Parathyroid adenoma (tissue), 2 donors: Measurements from ENCODE around the gene HRH3.

Experiments
- H2AFZ ChIP-seq: fragments of 300-600 bp; sonication (generic); one replicate; pipeline ENCODE4 v1.7.0; 2017; ENCODE audit warnings: antibody characterized with exemption, mild to moderate bottlenecking
- H3K27ac ChIP-seq: fragments of 300-600 bp; sonication (generic); one replicate; pipeline ENCODE4 v1.7.0; 2017
- H3K27me3 ChIP-seq: fragments of 300-600 bp; sonication (generic); one replicate; pipeline ENCODE4 v1.7.0; 2017; ENCODE audit warnings: low read length; ENCODE audit not compliant: control insufficient read depth, insufficient read depth
- H3K36me3 ChIP-seq: fragments of 300-600 bp; sonication (generic); one replicate; pipeline ENCODE4 v1.7.0; 2017; ENCODE audit warnings: low read length; ENCODE audit not compliant: control insufficient read depth, insufficient read depth
- H3K4me1 ChIP-seq: fragments of 300-600 bp; sonication (generic); one replicate; pipeline ENCODE4 v1.7.0; 2017; ENCODE audit warnings: control low read depth
- H3K4me2 ChIP-seq: fragments of 300-600 bp; sonication (generic); one replicate; pipeline ENCODE4 v1.7.0; 2017; ENCODE audit warnings: low read length
- H3K4me3 ChIP-seq: fragments of 300-600 bp; sonication (generic); one replicate; pipeline ENCODE4 v1.7.0; 2017; ENCODE audit warnings: low read depth, low read length
- H3K79me2 ChIP-seq: fragments of 300-600 bp; sonication (generic); one replicate; pipeline ENCODE4 v1.7.0; 2017; ENCODE audit warnings: control low read depth
- H3K9ac ChIP-seq: fragments of 300-600 bp; sonication (generic); one replicate; pipeline ENCODE4 v1.7.0; 2017; ENCODE audit warnings: mild to moderate bottlenecking
- H3K9me3 ChIP-seq: fragments of 300-600 bp; sonication (generic); one replicate; pipeline ENCODE4 v1.7.0; 2017; ENCODE audit warnings: low read length; ENCODE audit not compliant: control insufficient read depth
- TF ChIP-seq, protein P1 (sequence below): fragments of 300-600 bp; sonication (generic); IDR thresholded peaks from one replicate; pipeline ENCODE4 v1.7.0; 2017; ENCODE audit warnings: antibody characterized with exemption, mild to moderate bottlenecking
- donor health status: primary hyperparathyroidism.

The HRH3 gene

DNA sequence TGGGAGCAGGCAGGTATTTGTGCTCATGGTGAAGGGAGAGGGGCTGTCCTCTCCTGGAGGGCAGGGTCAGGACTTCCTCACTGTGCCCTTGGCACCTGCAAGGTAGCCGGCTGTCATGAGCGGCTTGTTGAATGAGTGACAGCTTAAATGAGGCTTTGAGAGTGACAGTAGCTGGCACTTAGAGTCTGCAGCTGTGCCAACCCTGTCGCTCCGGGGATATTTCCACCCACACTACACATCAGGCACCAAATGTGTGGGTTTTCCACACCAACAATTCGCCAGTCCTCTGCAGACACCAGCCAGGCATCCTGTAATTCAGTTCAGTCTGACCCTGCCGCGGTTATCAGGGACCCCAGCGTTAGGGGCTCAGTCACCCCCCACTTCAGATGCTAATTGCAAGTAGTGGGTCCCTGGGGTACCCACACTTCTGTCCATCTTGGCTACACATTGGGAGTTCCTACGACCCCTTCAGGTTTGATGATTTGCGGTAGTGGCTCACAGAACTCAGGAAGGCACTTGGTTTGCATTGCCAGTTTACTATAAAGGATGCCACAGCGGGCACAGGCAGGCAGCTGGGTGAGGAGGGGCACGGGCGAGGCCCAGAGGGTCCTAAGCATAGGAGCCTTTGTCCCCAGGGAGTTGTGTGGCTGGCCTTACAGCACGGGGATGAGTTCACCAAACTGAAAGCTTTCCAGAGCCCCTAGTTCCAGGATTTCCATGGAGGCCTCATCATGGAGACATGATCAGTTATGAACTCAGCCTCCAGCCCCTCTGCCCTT, 28.1 kb downstream of the HRH3 start:
- Histone ChIP-seq H3K9ac (no peak overlapping the region), H3K4me2 (no peak overlapping the region), H3K79me2 (peaks cover 24% of the 10 kb centered on the region), H3K36me3 (no peaks in the 10 kb centered on the region), H3K27ac (no peak overlapping the region), H3K27me3 (no peaks in the 10 kb centered on the region), H3K4me3 (no peak overlapping the region), H3K9me3 (no peaks in the 10 kb centered on the region), H3K4me1 (no peaks in the 10 kb centered on the region), H2AFZ (no peak overlapping the region)
- TF ChIP-seq, protein P1, sequence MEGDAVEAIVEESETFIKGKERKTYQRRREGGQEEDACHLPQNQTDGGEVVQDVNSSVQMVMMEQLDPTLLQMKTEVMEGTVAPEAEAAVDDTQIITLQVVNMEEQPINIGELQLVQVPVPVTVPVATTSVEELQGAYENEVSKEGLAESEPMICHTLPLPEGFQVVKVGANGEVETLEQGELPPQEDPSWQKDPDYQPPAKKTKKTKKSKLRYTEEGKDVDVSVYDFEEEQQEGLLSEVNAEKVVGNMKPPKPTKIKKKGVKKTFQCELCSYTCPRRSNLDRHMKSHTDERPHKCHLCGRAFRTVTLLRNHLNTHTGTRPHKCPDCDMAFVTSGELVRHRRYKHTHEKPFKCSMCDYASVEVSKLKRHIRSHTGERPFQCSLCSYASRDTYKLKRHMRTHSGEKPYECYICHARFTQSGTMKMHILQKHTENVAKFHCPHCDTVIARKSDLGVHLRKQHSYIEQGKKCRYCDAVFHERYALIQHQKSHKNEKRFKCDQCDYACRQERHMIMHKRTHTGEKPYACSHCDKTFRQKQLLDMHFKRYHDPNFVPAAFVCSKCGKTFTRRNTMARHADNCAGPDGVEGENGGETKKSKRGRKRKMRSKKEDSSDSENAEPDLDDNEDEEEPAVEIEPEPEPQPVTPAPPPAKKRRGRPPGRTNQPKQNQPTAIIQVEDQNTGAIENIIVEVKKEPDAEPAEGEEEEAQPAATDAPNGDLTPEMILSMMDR, result no peak

DNA sequence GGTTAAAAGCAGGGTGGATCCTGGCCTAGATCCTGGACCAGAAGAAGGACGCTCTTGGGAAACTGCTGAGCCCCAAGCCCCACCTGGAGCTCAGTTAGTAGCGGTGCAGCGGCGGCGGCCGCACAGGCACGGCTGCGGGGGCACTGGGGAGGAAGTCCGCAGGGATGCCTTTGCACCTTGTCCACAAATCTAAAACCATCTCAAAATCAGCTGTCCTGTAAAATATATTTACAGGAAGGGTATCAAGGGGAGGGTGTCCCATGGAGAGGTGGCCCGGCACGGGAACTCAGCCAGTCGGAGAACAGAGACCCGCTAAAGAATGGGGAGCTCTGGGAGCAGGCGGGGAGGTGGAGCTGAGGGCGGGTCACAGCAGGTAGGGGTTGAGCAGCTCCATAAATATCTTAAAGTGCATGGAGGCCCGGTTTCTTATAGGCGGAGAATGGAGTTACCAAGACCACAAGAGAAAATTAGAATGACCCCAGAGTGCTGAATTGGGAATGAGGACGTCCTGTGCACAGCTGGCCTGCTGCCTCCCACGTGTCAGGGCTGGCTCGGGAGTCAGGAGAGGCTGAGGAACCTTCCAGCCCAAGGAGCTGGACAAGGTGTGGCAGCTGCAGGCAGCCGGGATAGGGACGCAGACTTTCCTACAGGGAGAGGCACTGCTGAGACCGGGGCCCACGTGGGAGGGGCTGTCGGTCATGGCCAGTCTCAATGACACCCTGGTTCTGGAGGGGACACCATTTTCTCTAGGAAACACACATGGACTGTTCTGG, 29.3 kb downstream of the HRH3 start:
- H3K9me3 ChIP-seq, result no peaks in the 10 kb centered on the region
- H3K4me2 ChIP-seq, result no peak overlapping the region
- no peak overlapping the region for H2AFZ ChIP-seq
- no peaks in the 10 kb centered on the region for H3K27me3 ChIP-seq
- no peaks in the 10 kb centered on the region for H3K4me1 ChIP-seq
- H3K79me2 ChIP-seq, result peaks cover 29% of the 10 kb centered on the region
- H3K4me3 ChIP-seq, result no peak overlapping the region
- TF ChIP-seq, protein P1, result no peak
- no peak overlapping the region for H3K27ac ChIP-seq
- H3K9ac ChIP-seq, result no peak overlapping the region
- H3K36me3 ChIP-seq, result no peaks in the 10 kb centered on the region

DNA sequence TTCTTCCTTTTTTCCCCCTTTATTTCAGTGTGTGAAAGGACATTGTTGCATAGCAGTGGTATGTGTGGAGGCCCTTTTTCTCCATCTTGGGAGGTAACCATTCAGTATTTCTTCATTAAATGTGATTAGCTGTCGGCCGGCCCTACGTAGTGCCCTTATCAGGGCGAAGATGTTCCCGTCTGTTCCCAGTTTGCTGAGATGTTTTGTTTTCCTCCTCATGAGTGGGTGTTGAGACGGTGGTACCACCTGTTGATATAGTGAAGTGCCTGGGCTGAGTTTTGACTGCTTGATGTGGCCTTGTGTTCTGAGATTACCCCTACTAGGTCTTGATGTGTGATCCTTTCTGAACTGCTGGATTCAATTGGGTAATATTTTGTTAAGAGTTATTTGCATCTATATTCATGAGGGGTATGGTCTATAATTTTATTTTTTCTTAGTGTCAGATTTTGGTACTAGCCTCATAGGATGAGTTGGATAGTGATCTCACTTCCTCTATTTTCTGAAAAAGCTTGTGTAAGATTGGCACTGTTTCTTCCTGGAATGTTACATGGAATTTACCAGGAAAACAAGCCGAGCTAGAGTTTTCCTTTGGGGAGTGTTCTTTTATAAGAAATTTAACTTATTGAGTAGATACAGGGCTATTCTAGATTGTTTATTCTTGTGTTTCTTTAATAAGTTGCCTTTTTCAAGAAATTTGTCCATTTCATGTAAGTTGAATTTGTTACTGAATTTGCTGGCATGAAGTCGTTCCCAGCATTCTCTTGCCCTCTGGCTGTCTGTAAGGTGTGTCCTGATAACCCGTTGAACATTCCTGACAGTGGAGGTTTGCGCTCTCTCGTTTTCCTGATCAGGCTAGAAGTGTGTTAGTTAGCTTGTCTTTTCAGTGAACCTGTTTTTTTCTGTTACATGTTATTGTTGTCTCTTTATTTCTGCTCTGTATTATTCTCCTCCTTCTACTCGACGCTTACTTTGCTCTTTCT, 32.9 kb downstream of the HRH3 start:
- no peak overlapping the region for H3K4me2 ChIP-seq
- TF ChIP-seq, protein P1, result no peak
- no peaks in the 10 kb centered on the region for H3K9me3 ChIP-seq
- no peak overlapping the region for H3K4me3 ChIP-seq
- H3K36me3 ChIP-seq, result no peaks in the 10 kb centered on the region
- H3K27ac ChIP-seq, result no peak overlapping the region
- H3K9ac ChIP-seq, result no peak overlapping the region
- H3K79me2 ChIP-seq, result peaks cover 43% of the 10 kb centered on the region
- no peak overlapping the region for H2AFZ ChIP-seq
- H3K27me3 ChIP-seq, result no peaks in the 10 kb centered on the region
- H3K4me1 ChIP-seq, result peaks cover 4% of the 10 kb centered on the region

DNA sequence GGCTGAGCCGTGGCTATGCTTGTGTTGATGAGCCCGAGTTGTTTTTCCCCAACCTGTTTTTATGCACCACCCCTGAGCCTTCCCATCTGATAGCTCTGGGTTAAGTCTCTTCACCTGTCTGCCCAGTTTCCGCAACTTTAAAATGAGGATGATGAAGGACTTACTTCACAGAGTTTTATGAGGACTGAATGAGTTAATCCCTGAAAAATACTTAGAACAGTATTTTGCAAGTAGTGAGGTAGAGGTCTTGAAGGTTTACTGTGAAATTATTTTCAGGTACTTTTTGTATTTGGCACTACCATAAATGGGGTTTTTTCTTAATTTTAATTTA, 34.0 kb downstream of the HRH3 start:
- no peak overlapping the region for H3K4me3 ChIP-seq
- no peak overlapping the region for H3K9ac ChIP-seq
- no peak overlapping the region for H3K4me2 ChIP-seq
- H2AFZ ChIP-seq, result no peak overlapping the region
- H3K9me3 ChIP-seq, result no peaks in the 10 kb centered on the region
- H3K27ac ChIP-seq, result no peak overlapping the region
- TF ChIP-seq, protein P1, result no peak
- H3K79me2 ChIP-seq, result peaks cover 43% of the 10 kb centered on the region
- H3K36me3 ChIP-seq, result no peaks in the 10 kb centered on the region
- H3K27me3 ChIP-seq, result no peaks in the 10 kb centered on the region
- H3K4me1 ChIP-seq, result peaks cover 4% of the 10 kb centered on the region
